Keratinocyte (primary cell): ENCODE results near the gene ITGB2. TPM values are rescaled to one million over a fixed set of nuclear protein-coding genes. Genes with fewer than 3 reads are reported as not detected.

Source experiments
- DNase-seq: peaks from one replicate; pipeline ENCODE4 v3.0.0-alpha.2; 2011; ENCODE audit warnings: low read depth, missing footprints, low spot score
- FAIRE-seq: peaks from 2 replicates; lab custom pipeline; 2011; peaks lifted over from hg19 to GRCh38; lab: Jason Lieb, UNC
- H2AFZ ChIP-seq: 2 replicates; pipeline ENCODE4 v1.6.0; 2012; ENCODE audit warnings: low read length, control low read depth, inconsistent platforms; ENCODE audit not compliant: control insufficient read depth
- H3K27ac ChIP-seq: 2 replicates; pipeline ENCODE4 v1.5.1; 2011; ENCODE audit warnings: low read length; ENCODE audit not compliant: control insufficient read depth, insufficient read depth
- H3K27me3 ChIP-seq: 3 replicates; pipeline ENCODE4 v1.6.0; 2011; ENCODE audit warnings: low read length; ENCODE audit not compliant: control insufficient read depth, insufficient read depth; ENCODE audit errors: extremely low read depth
- H3K36me3 ChIP-seq, 2 experiments: 2 replicates in 1 of 2; 3 replicates in 1 of 2; pipeline ENCODE4 v1.5.1; 2011; ENCODE audit warnings: low read length in 2 of 2, mild to moderate bottlenecking in 1 of 2; ENCODE audit not compliant: control insufficient read depth in 2 of 2, insufficient read depth in 2 of 2; ENCODE audit errors: extremely low read depth in 1 of 2
- H3K4me1 ChIP-seq: 3 replicates; pipeline ENCODE4 v1.5.1; 2011; ENCODE audit warnings: low read length; ENCODE audit not compliant: control insufficient read depth, insufficient read depth; ENCODE audit errors: extremely low read depth
- H3K4me2 ChIP-seq: 3 replicates; pipeline ENCODE4 v1.6.0; 2011; ENCODE audit warnings: low read depth, low read length; ENCODE audit not compliant: control insufficient read depth, insufficient read depth; ENCODE audit errors: extremely low read depth
- H3K4me3 ChIP-seq, 3 experiments: fragments of 200-600 bp in 1 of 3; sonication (generic) in 1 of 3; 2 replicates in 2 of 3; 3 replicates in 1 of 3; pipeline ENCODE4 v1.5.1; 2011 to 2016; ENCODE audit warnings: low read length in 3 of 3, mild to moderate bottlenecking in 3 of 3, control low read depth in 2 of 3, inconsistent platforms in 1 of 3, low read depth in 1 of 3, mixed read lengths in 1 of 3, mixed run types in 1 of 3, moderate library complexity in 1 of 3; ENCODE audit not compliant: control insufficient read depth in 2 of 3, insufficient read depth in 2 of 3; ENCODE audit errors: extremely low read depth in 1 of 3
- H3K79me2 ChIP-seq: 2 replicates; pipeline ENCODE4 v1.6.0; 2012; ENCODE audit warnings: low read length; ENCODE audit not compliant: control insufficient read depth, insufficient read depth
- H3K9ac ChIP-seq: 3 replicates; pipeline ENCODE4 v1.6.0; 2011; ENCODE audit warnings: low read length; ENCODE audit not compliant: control insufficient read depth, insufficient read depth; ENCODE audit errors: extremely low read depth
- H3K9me1 ChIP-seq: 3 replicates; pipeline ENCODE4 v1.6.0; 2011; ENCODE audit warnings: low read length; ENCODE audit not compliant: control insufficient read depth, insufficient read depth; ENCODE audit errors: extremely low read depth
- H3K9me3 ChIP-seq: 2 replicates; pipeline ENCODE4 v1.5.1; 2012; ENCODE audit warnings: low read depth, low read length; ENCODE audit not compliant: control insufficient read depth
- H4K20me1 ChIP-seq: 3 replicates; pipeline ENCODE4 v1.6.0; 2011; ENCODE audit warnings: low read length; ENCODE audit not compliant: control insufficient read depth, insufficient read depth; ENCODE audit errors: extremely low read depth
- CTCF ChIP-seq, 3 experiments: IDR thresholded peaks in 1 of 3; conservative IDR thresholded peaks in 1 of 3; optimal IDR thresholded peaks in 1 of 3; 2 replicates in 2 of 3; 3 replicates in 1 of 3; pipeline versions ENCODE3 to v1.5.1; 2011; ENCODE audit warnings: low read length in 3 of 3, mild to moderate bottlenecking in 3 of 3, moderate library complexity in 2 of 3, control low read depth in 1 of 3, inconsistent platforms in 1 of 3; ENCODE audit not compliant: insufficient read depth in 2 of 3; ENCODE audit errors: extremely low read depth in 1 of 3
- EZH2 ChIP-seq: IDR thresholded peaks from one replicate; pipeline ENCODE4 v1.6.1; 2012; ENCODE audit warnings: inconsistent platforms, mild to moderate bottlenecking, low read length, moderate library complexity
- dilution Hi-C: fragments of 300-500 bp; cut with MboI; formaldehyde crosslinking; loops from one replicate; pipeline ENCODE4 v1.7.0; 2020; ENCODE audit warnings: low sequenced_read_pairs; ENCODE audit not compliant: extremely low pct_ligation_motif_present
- polyA plus RNA-seq, 5 experiments: library from polyadenylated mRNA; depleted of rRNA in 3 of 5; stranded (reverse) in 3 of 5; stranded (forward) in 1 of 5; unstranded in 1 of 5; fragments of >200 nt; gene quantifications; 1 replicate in 1 of 5; 2 replicates in 3 of 5; 3 replicates in 1 of 5; pipeline versions ENCODE4 v1.2.1 to v1.2.3, GENCODE V29; 2011 to 2012; ENCODE audit warnings: missing spikeins in 2 of 5, low read depth in 1 of 5, low replicate concordance in 1 of 5

ITGB2 gene
- polyA plus RNA-seq, 1 donor (not counting 4 experiments of a cell fraction or from before 2014, with no cell fraction given): 0.55 TPM

- H4K20me1 ChIP-seq: peaks cover 7% of the 10 kb centered on the region
- no peak overlapping the region for H3K4me2 ChIP-seq
- H3K27ac ChIP-seq: no peak overlapping the region
- H3K79me2 ChIP-seq: peaks cover 76% of the 10 kb centered on the region
- no peaks in the 10 kb centered on the region for H3K27me3 ChIP-seq
- H3K9me3 ChIP-seq: no peaks in the 10 kb centered on the region
- no peaks in the 10 kb centered on the region for H3K4me1 ChIP-seq
- DNase-seq: no peak
- no peak overlapping the region for H3K4me3 ChIP-seq
- TF ChIP-seq EZH2 (no peak), CTCF (optimal IDR thresholded peaks at IDR 0.05 in 1 of 3, IDR thresholded peaks at IDR 0.05 in 1 of 3, conservative IDR thresholded peaks at IDR 0.05 in 1 of 3; ENCODE audit: extremely low read depth in 1 of 3, insufficient read depth in 2 of 3, low read length in 3 of 3) (no peak)
- H2AFZ ChIP-seq: no peak overlapping the region
- dilution Hi-C loops: no loop called here
- no peak overlapping the region for H3K9ac ChIP-seq
- H3K9me1 ChIP-seq: no peaks in the 10 kb centered on the region
- FAIRE-seq: no peak
- H3K36me3 ChIP-seq: peaks cover 22 to 31% of the 10 kb centered on the region in 2 experiments
Measured at GRCh38 chr21:44952929-44953627, 32.4 kb upstream of the ITGB2 start.

- no peak for DNase-seq
- FAIRE-seq: no peak
- no peak overlapping the region for H3K9ac ChIP-seq
- H3K9me1 ChIP-seq: no peaks in the 10 kb centered on the region
- H3K4me2 ChIP-seq: no peak overlapping the region
- H3K4me1 ChIP-seq: no peaks in the 10 kb centered on the region
- H3K27ac ChIP-seq: no peak overlapping the region
- H3K36me3 ChIP-seq: peaks cover 24 to 32% of the 10 kb centered on the region in 2 experiments
- H2AFZ ChIP-seq: no peak overlapping the region
- H3K4me3 ChIP-seq: no peak overlapping the region
- dilution Hi-C loops: no loop called here
- peaks cover 75% of the 10 kb centered on the region for H3K79me2 ChIP-seq
- TF ChIP-seq EZH2: no peak
- no peak for TF ChIP-seq CTCF (optimal IDR thresholded peaks at IDR 0.05 in 1 of 3, IDR thresholded peaks at IDR 0.05 in 1 of 3, conservative IDR thresholded peaks at IDR 0.05 in 1 of 3; ENCODE audit: extremely low read depth in 1 of 3, insufficient read depth in 2 of 3, low read length in 3 of 3)
- H4K20me1 ChIP-seq: peaks cover 5% of the 10 kb centered on the region
- H3K9me3 ChIP-seq: no peaks in the 10 kb centered on the region
- no peaks in the 10 kb centered on the region for H3K27me3 ChIP-seq
Measured at GRCh38 chr21:44952116-44952928, 31.6 kb upstream of the ITGB2 start.
